A673 (cell line): ENCODE data around the gene ANKRD11.

Experiments
- CTCF ChIP-seq: fragments of 300-800, 200-600 bp; sonication (generic); conservative IDR thresholded peaks from 2 replicates; pipeline ENCODE4 v1.5.1; 2017; ENCODE audit warnings: low read depth, mild to moderate bottlenecking, antibody characterized with exemption, low read length, moderate library complexity, mixed read lengths
- EZH2 ChIP-seq: fragments of 200-600 bp; sonication (generic); IDR thresholded peaks from 2 replicates; pipeline ENCODE4 v1.6.1; 2017; ENCODE audit warnings: borderline replicate concordance, low read depth, mild to moderate bottlenecking, mixed read lengths, antibody characterized with exemption, low read length; ENCODE audit not compliant: poor library complexity, severe bottlenecking

- no peak for TF ChIP-seq CTCF
- no peak for TF ChIP-seq EZH2
These were observed 41.6 kb upstream of the ANKRD11 start for GRCh38 chr16:89531821-89532526.
